Right lobe of liver (tissue), 6 donors: ENCODE measurements around the gene ASAP2. TPM values are rescaled to one million over a fixed set of nuclear protein-coding genes. Genes with fewer than 3 reads are reported as not detected.
A peak's percentile ranks its signal among the peaks of the same experiment; 100 is the strongest.

ENCODE experiments used
- ATAC-seq, 4 donors: fragments of 200-7000 bp; cut with Tn5 transposase; one replicate each; pipeline ENCODE4 v1.9.1; 2020; ENCODE audit warnings: mild to moderate bottlenecking in 4 of 4, moderate library complexity in 4 of 4
- DNase-seq, 3 donors: peaks; one replicate each; pipeline ENCODE4 v3.0.0-alpha.2; 2020
- H3K27ac ChIP-seq, 3 donors: fragments of 200-600 bp; one replicate each; pipeline ENCODE4 v1.8.0; 2022
- H3K27me3 ChIP-seq, 2 donors: fragments of 200-600 bp; one replicate each; pipeline ENCODE4 v1.8.0; 2022
- H3K36me3 ChIP-seq, 4 donors: fragments of 200-600 bp; sonication (generic) in 1 of 4; one replicate each; pipeline versions ENCODE4 v1.5.1 to v1.8.0; 2017 to 2022; ENCODE audit warnings: control low read depth in 1 of 4
- H3K4me1 ChIP-seq, 4 donors: fragments of 200-600 bp; sonication (generic) in 1 of 4; one replicate each; pipeline versions ENCODE4 v1.5.1 to v1.8.0; 2017 to 2022; ENCODE audit warnings: control low read depth in 1 of 4
- H3K4me3 ChIP-seq, 3 donors: fragments of 200-600 bp; one replicate each; pipeline ENCODE4 v1.8.0; 2022
- H3K9me3 ChIP-seq, 4 donors: fragments of 200-600 bp; sonication (generic) in 1 of 4; one replicate each; pipeline versions ENCODE4 v1.5.1 to v1.8.0; 2017 to 2022; ENCODE audit warnings: control low read depth in 1 of 4
- POLR2A ChIP-seq: fragments of 450-650 bp; IDR thresholded peaks from one replicate; pipeline ENCODE4 v1.6.1; 2017; ENCODE audit warnings: antibody characterized with exemption, mild to moderate bottlenecking
- WGBS: methylation state at CpG from one replicate; pipeline ENCODE4 v1.1.6; 2018; ENCODE audit warnings: low coverage, low lambda C conversion rate; ENCODE audit not compliant: insufficient coverage; ENCODE audit errors: missing lambda C conversion rate; 5-methylcytosine and 5-hydroxymethylcytosine counted together
- intact Hi-C, 2 donors: fragments of 100-400 bp; cut with DNase I; formaldehyde crosslinking; loops; one replicate each; pipeline versions ENCODE4 v1.11.2 to v1.14.1; 2022
- total RNA-seq, 6 experiments: library from RNA; depleted of rRNA in 2 of 6; stranded (reverse); fragments of >200 nt in 2 of 6; fragmentation: NEBNext Ultra II Directional in 3 of 6; extraction: Animal tissue kit (Norgen Biotek cat#: 25700) in 3 of 6; gene quantifications; one replicate each; pipeline versions ENCODE4 v1.1.0 to v1.2.4, GENCODE V29; 2016 to 2023
- TF ChIP-seq, protein P1 (sequence below), 4 donors: fragments of 200-600 bp in 3 of 4; fragments of 450-650 bp in 1 of 4; IDR thresholded peaks; one replicate each; pipeline versions ENCODE4 v1.5.1 to v1.8.0; 2016 to 2022; ENCODE audit warnings: antibody characterized with exemption in 4 of 4, mild to moderate bottlenecking in 2 of 4
- donor health status: DM: no; HTN: yes; CAD: no.
- donor health status: DM: no; HTN: no; CAD: no.
- donor health status: DM: no; HTN: no; CAD: no.
- donor health status: DM: no; HTN: yes; CAD: no.
- donor health status: DM: no; HTN: yes; CAD: no.

Gene ASAP2
- total RNA-seq, 6 experiments from 2014 or later, result 2.4 to 5.2 (median 3.9) TPM

GRCh38 chr2:9174771-9175437 lies 31.7 kb upstream of the ASAP2 start:
- no peak overlapping the region for H3K27ac ChIP-seq
- WGBS, result 56% methylated on average over 7 of the region's 10 CpGs
- ATAC-seq, result peak in 3 of 4 donors; percentile 52 to 62 (median 53)
- no peak for TF ChIP-seq POLR2A
- TF ChIP-seq, protein P1, sequence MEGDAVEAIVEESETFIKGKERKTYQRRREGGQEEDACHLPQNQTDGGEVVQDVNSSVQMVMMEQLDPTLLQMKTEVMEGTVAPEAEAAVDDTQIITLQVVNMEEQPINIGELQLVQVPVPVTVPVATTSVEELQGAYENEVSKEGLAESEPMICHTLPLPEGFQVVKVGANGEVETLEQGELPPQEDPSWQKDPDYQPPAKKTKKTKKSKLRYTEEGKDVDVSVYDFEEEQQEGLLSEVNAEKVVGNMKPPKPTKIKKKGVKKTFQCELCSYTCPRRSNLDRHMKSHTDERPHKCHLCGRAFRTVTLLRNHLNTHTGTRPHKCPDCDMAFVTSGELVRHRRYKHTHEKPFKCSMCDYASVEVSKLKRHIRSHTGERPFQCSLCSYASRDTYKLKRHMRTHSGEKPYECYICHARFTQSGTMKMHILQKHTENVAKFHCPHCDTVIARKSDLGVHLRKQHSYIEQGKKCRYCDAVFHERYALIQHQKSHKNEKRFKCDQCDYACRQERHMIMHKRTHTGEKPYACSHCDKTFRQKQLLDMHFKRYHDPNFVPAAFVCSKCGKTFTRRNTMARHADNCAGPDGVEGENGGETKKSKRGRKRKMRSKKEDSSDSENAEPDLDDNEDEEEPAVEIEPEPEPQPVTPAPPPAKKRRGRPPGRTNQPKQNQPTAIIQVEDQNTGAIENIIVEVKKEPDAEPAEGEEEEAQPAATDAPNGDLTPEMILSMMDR (IDR thresholded peaks at IDR 0.05), result no peak
- H3K4me1 ChIP-seq, result no peaks in the 10 kb centered on the region
- no peaks in the 10 kb centered on the region for H3K9me3 ChIP-seq
- H3K27me3 ChIP-seq, result no peaks in the 10 kb centered on the region
- H3K36me3 ChIP-seq, result no peaks in the 10 kb centered on the region
- intact Hi-C loops, result no loop called here
- no peak for DNase-seq
- H3K4me3 ChIP-seq, result no peak overlapping the region

DNA sequence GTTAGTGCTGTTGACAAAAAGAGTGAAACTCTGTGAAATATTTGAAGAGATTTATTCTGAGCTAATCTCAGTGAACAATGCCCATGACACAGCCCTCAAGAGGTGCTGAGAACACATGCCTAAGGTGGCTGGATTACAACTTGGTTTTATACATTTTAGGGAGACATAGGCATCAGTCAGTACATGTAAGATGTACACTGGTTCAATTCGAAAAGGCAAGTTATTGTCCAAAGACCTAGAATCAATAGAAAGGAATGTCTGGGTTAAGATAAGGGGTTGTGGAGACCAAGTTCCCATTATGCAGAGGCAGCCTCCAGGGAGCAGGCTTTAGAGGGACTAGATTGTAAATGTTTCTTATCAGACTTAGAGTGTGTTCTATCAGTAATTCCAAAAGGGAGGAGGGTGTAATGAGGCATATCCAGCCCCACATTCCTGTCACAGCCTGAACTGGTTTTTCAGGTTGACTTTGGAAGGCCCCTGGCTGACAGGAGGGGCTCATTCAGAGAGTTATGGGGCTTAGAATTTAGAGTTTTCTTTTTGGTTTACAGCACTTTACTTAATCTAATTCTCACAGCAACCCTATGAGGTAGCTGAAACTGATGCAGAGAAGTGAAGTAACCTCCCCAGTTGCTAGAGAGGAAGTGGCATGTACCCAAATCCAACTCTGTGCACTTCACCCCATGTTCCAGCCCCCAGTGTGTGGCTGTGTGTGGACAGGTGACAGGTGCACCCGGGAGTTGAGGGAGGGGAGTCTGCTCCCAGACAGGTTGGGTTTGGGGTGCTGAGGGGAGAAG lies 28.3 kb upstream of the ASAP2 start:
- Histone ChIP-seq H3K4me3 (no peak overlapping the region), H3K4me1 (no peaks in the 10 kb centered on the region), H3K27me3 (no peaks in the 10 kb centered on the region), H3K9me3 (no peaks in the 10 kb centered on the region), H3K27ac (no peak overlapping the region), H3K36me3 (no peaks in the 10 kb centered on the region)
- intact Hi-C loops, result no loop called here
- DNase-seq, result no peak
- ATAC-seq, result peak in 2 of 4 donors; percentile 15 to 24
- TF ChIP-seq POLR2A, result no peak
- TF ChIP-seq, protein P1 (IDR thresholded peaks at IDR 0.05), result no peak
- 20% methylated on average over 1 of the region's 2 CpGs for WGBS

DNA sequence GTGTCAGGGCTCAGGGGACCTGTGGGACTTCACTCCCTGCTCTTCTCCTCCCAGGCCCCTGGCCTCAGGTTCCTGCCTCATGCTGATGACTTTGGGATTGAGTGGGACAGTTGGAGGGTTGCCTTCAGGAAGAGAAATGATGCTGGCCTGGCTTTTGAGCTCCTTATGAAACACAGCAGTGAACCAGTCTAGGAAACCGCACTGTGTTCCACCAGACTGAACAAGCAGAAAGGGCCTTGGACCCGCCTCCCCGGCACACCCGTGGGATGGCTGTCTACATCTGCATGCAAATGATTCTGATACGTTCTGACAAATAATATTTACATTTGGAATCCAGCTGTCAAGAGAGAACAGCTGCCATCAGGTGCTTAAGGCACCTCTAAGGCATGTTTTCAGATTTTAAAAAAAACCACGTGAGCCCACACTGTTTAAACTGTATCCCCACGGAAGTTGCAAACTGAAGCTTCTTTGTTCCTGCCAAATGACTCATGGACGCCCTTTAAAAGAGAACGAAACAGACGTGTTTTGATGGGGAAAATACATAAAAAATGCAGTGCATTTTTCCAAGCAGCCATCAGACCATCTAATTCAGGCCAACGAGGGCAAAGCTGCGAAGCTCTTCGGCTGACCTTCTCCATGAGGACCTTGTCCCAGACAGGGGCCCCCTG lies 27.6 kb upstream of the ASAP2 start:
- ATAC-seq (peak in 1 of 4 donors; percentile 59), DNase-seq (no peak)
- H3K36me3 ChIP-seq, result no peaks in the 10 kb centered on the region
- no peak overlapping the region for H3K27ac ChIP-seq
- no peaks in the 10 kb centered on the region for H3K4me1 ChIP-seq
- no peak overlapping the region for H3K4me3 ChIP-seq
- H3K27me3 ChIP-seq, result no peaks in the 10 kb centered on the region
- no peak for TF ChIP-seq POLR2A
- TF ChIP-seq, protein P1 (IDR thresholded peaks at IDR 0.05), result no peak
- no peaks in the 10 kb centered on the region for H3K9me3 ChIP-seq
- WGBS, result 59% methylated on average over 12 of the region's 13 CpGs
- intact Hi-C loops, result no loop called here

GRCh38 chr2:9179572-9180201 lies 26.9 kb upstream of the ASAP2 start:
- Histone ChIP-seq H3K36me3 (no peaks in the 10 kb centered on the region), H3K4me3 (no peak overlapping the region), H3K27me3 (no peaks in the 10 kb centered on the region), H3K27ac (no peak overlapping the region), H3K4me1 (no peaks in the 10 kb centered on the region), H3K9me3 (no peaks in the 10 kb centered on the region)
- WGBS, result 55% methylated on average over 9 of the region's 9 CpGs
- TF ChIP-seq, protein P1 (IDR thresholded peaks at IDR 0.05), result no peak
- TF ChIP-seq POLR2A, result no peak
- peak in 3 of 4 donors; percentile 20 to 50 (median 50) for ATAC-seq
- intact Hi-C loops, result no loop called here
- no peak for DNase-seq
